MG63 (cell line): ENCODE measurements around the gene EXOSC7. TPM values are rescaled to one million over a fixed set of nuclear protein-coding genes. Genes with fewer than 3 reads are reported as not detected.

ENCODE experiments used
- DNase-seq: peaks from one replicate; pipeline ENCODE4 v3.0.0-alpha.2; 2020
- H3K27me3 ChIP-seq: fragments of 250-450 bp; sonication (Bioruptor Pico); 2 replicates; pipeline ENCODE4 v1.5.1; 2020; ENCODE audit warnings: mild to moderate bottlenecking, moderate library complexity
- H3K36me3 ChIP-seq: fragments of 250-450 bp; sonication (Bioruptor Pico); 2 replicates; pipeline ENCODE4 v1.5.1; 2020; ENCODE audit warnings: mild to moderate bottlenecking, moderate library complexity
- H3K4me3 ChIP-seq: fragments of 250-450 bp; sonication (Bioruptor Pico); 2 replicates; pipeline ENCODE4 v1.5.1; 2020; ENCODE audit warnings: mild to moderate bottlenecking, moderate library complexity
- H3K9me3 ChIP-seq: fragments of 250-450 bp; sonication (Bioruptor Pico); 2 replicates; pipeline ENCODE4 v1.5.1; 2020; ENCODE audit warnings: mild to moderate bottlenecking, moderate library complexity
- total RNA-seq: library from RNA; depleted of rRNA; stranded (reverse); fragments of >200 nt; shearing (Covaris generic); gene quantifications from 2 replicates; pipeline ENCODE4 v1.2.3, GENCODE V29; 2014; ENCODE audit warnings: low replicate concordance; rRNA removed

EXOSC7 gene
- total RNA-seq, 1 experiment from 2014 or later = 22.4 TPM

DNA sequence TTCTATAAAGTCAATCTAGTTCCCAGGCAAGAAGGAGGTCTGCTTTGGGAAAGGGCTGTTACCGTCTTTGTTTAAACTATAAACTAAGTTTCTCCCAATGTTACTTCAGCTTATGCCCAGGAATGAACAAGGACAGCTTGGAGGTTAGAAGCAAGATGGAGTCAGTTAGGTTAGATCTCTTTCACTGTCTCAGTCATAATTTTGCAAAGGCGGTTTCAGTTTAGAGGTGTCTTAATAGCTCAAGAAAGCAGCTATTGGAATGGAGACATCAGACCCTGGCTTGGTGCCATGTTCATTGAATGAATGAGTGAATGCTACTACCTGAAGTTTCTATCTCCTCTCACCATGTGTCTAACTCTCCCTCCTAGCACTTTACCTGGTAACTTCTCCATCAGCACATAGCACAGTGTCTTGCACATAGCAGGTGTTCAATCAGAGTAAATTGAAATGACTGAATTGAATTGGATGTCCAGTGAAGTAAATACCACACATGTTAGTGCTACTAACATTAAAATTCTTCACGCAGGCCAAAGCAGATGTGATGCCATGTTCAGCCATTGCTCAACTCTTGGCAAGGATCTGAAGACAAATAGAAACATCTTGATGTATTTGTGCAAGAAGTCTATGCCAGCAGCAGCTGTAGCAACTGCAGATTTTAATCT is 78.3 kb downstream of the EXOSC7 start:
- Histone ChIP-seq H3K36me3 (no peaks in the 10 kb centered on the region), H3K9me3 (peaks cover 5% of the 10 kb centered on the region; the same call in 1 of the 2 replicates), H3K27me3 (no peaks in the 10 kb centered on the region), H3K4me3 (no peak overlapping the region)
- DNase-seq = peak; percentile 72

DNA sequence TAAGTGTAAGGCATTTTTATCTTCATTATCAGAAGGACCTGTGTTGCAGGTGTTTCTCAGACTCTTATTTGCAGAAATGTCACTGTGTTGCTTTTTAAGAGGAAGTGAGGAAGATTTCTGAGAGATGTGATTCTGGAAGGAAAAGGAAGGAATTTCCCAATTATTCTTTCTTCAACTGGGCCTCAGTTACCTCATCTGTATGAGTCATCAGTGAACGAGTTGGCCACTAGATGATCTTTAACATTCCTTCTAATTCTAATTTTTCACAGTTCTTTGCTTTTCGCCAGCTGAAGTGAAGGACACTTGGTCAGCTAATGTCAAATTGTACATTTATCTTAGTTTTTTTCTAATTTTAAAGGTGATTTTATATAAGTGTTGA is 79.0 kb downstream of the EXOSC7 start:
- DNase-seq = no peak
- Histone ChIP-seq H3K9me3 (peaks cover 5% of the 10 kb centered on the region; the same call in 1 of the 2 replicates), H3K36me3 (no peaks in the 10 kb centered on the region), H3K4me3 (no peak overlapping the region), H3K27me3 (no peaks in the 10 kb centered on the region)

DNA sequence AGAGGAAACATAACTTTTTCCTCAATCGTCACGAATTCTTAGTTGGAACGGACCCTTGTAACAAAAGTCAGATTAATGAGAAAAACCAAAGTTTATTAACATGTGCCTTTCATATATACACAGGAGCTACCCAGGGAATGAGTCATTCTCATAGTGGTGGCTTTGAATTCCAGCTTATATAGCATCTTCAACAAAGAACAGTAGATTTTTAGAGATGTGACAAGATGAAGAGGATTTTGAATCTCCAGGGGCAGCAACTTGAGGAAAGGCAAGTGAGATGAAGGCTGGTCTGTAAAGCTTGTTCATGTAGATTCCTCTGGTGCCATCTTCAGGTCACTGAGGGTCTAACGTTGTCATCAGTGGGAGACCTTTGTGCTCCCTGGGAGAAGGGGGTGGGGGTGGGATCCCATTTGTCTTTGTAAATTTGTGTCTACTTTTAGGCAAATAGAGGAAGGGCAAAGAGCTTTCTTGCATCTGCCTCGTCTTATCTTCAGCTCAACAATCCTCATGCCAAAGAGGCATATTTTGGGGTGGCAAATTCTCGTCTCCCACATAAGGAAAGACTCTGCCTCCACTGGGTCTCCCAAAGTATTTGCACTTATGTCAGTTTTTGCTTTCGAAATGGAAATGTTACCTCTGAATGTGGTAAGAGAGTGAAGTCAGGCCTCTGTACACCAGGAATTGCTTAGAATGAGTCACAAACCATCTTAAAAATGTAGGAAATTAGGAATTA is 79.5 kb downstream of the EXOSC7 start:
- peaks cover 5% of the 10 kb centered on the region; the same call in 1 of the 2 replicates for H3K9me3 ChIP-seq
- no peaks in the 10 kb centered on the region for H3K27me3 ChIP-seq
- no peaks in the 10 kb centered on the region for H3K36me3 ChIP-seq
- H3K4me3 ChIP-seq = no peak overlapping the region
- no peak for DNase-seq

DNA sequence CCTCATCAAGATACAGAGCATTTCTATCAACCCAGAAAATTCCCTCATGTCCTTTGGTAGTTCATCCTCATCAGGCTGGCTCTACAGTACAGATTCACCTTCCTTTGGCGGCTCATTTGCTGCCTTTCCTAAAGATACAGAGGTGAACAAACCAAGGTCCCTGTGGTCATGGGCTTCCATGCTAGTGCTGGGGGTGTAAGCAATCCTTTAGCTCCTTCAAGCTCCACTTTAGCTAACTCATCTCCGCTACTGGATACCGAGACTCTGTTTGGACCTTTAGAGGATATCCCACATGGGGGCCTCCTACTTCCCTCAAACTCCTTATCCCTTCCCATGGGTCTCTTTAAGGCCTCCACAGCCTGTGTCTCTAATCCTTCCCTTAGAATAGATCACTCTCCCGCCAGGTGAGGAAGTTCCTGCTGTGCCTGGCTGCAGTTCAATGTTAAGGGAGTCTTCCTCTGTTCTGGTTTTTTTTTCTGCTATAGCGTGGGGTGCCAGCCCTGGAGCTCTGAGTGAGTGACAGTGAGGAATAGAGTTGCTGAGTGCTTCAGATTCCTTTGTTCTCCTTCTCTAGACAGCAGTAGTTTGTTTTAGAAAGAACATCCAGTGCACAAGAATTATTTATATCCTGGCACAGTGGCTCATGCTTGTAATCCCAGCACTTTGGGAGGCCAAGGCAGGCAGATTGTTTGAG is 80.7 kb downstream of the EXOSC7 start:
- Histone ChIP-seq H3K36me3 (no peaks in the 10 kb centered on the region), H3K27me3 (no peaks in the 10 kb centered on the region)
- no peak for DNase-seq

DNA sequence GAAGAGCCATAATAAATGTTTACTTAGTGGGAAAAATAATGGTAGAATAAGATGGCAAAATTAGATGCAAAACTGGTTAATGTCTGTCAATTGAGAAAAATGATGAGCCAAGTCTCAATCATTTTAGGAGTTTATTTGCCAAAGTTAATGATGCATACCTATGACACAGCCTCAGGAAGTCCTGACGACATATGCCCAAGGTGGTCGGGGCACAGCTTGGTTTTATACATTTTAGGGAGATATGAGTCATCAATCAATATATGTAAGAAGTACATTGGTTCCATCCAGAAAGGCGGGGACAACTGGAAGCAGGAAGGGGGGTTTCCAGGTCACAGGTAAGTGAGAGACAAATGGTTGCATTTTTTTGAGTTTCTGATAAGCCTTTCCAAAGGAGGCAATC is 81.5 kb downstream of the EXOSC7 start:
- DNase-seq = no peak
- no peaks in the 10 kb centered on the region for H3K36me3 ChIP-seq
- H3K9me3 ChIP-seq = peaks cover 5% of the 10 kb centered on the region; the same call in 1 of the 2 replicates
- H3K4me3 ChIP-seq = no peak overlapping the region
- H3K27me3 ChIP-seq = no peaks in the 10 kb centered on the region

More for the DNA sequence above, 80.7 kb downstream of the EXOSC7 start:
- H3K4me3 ChIP-seq = no peak overlapping the region
- H3K9me3 ChIP-seq = peaks cover 5% of the 10 kb centered on the region; the same call in 1 of the 2 replicates

DNA sequence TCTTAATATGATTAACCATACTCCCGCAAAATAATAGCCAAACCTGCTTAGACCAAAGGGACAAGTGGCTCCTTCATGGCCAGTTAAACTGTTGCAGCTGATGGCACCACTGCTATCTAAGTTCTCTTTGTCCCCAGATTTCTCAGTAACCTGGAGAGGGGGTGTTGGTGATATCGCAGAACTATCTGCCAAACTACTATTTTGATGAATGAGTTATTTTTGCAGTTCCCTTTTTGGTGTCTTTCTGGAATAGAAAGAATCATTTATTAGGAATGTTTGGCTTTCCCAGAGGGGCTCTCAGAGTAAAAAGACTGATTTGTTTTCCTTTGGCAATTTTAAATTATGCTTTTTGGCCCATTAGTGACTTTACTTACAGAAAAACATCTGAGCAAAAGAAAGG is 83.1 kb downstream of the EXOSC7 start:
- DNase-seq = no peak
- Histone ChIP-seq H3K4me3 (no peak overlapping the region), H3K36me3 (no peaks in the 10 kb centered on the region), H3K9me3 (no peaks in the 10 kb centered on the region), H3K27me3 (no peaks in the 10 kb centered on the region)

DNA sequence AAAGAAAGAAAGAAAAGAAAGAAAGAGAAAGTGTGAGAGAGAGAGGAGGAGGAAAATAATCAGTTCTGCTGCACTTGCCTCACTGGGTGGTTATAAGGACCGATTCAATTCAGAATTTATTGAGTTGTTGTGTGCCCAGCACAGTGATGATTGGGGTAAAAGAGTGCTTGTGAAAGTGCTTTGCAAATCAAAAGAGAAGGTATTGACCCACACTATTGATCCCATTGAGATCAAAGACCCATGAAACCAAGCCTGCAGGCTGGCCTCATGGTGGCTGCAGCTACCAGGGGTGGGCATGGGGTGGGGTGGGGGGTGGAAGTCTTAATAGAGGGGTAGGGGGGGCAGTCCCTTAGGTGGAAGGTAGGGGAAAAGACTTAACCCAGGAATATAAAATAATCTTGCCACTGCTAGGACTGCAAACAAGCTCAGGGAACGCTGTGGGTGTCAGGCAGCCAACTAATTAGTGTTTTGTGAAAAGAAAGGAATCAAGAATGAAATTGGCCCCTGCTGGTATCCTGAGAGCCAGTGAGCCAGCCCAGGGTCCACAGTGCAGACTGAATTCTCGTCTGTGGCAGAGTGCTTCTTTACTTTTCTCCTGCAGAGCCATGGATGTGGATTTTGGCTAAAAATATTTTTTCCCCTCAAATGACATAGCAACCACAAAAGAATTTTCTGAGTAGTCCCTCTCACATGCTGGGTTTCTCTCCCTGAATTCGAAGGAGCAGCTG is 84.3 kb downstream of the EXOSC7 start:
- H3K9me3 ChIP-seq = no peaks in the 10 kb centered on the region
- DNase-seq = no peak
- no peak overlapping the region for H3K4me3 ChIP-seq
- no peaks in the 10 kb centered on the region for H3K27me3 ChIP-seq
- no peaks in the 10 kb centered on the region for H3K36me3 ChIP-seq

Other genes starting within 250 kb of the EXOSC7 start
- gene ZNF501, start 246.6 kb upstream of the EXOSC7 start, total RNA-seq = 0.79 and 1.2 TPM in 2 replicates
- 5.7 and 6.6 TPM in 2 replicates for gene KIAA1143, start 214.6 kb upstream of the EXOSC7 start, total RNA-seq
- gene KIF15, start 214.4 kb upstream of the EXOSC7 start, total RNA-seq = 14.1 and 18.1 TPM in 2 replicates
- 0.69 and 1.5 TPM in 2 replicates for gene TMEM42, start 114.3 kb upstream of the EXOSC7 start, total RNA-seq
- gene TGM4, start 101.6 kb upstream of the EXOSC7 start, total RNA-seq = 0.43 TPM in 1 of 2 replicates, not detected in the other
- gene ZDHHC3, start 70 bp upstream of the EXOSC7 start, total RNA-seq = 26.1 and 28.5 TPM in 2 replicates
- 0.10 and 2.0 TPM in 2 replicates for gene CLEC3B, start 50.1 kb downstream of the EXOSC7 start, total RNA-seq
- 0.03 and 1.3 TPM in 2 replicates for gene CDCP1, start 170.1 kb downstream of the EXOSC7 start, total RNA-seq